H7 (cell line): ENCODE measurements around the gene EFNB2. TPM values are rescaled to one million over a fixed set of nuclear protein-coding genes. Genes with fewer than 3 reads are reported as not detected.

ENCODE experiments used
- DNase-seq: peaks from one replicate; pipeline ENCODE4 v3.0.0; 2012
- H3K27me3 ChIP-seq: 2 replicates; pipeline ENCODE4 v1.6.0; 2011; ENCODE audit warnings: mild to moderate bottlenecking, low read length; ENCODE audit not compliant: control insufficient read depth, insufficient read depth
- H3K36me3 ChIP-seq: replicated peaks from 2 replicates; pipeline ENCODE4 v1.5.1; 2011; ENCODE audit warnings: low read length; ENCODE audit not compliant: control insufficient read depth, insufficient read depth
- H3K4me3 ChIP-seq: 2 replicates; pipeline ENCODE4 v1.5.1; 2011; ENCODE audit warnings: low read depth, mild to moderate bottlenecking, control low read depth, low read length, moderate library complexity; ENCODE audit not compliant: insufficient read depth
- total RNA-seq: library from RNA; depleted of rRNA; stranded (reverse); fragments of >200 nt; shearing (Covaris generic); gene quantifications from 2 replicates; pipeline ENCODE4 v1.2.3, GENCODE V29; 2014

The EFNB2 gene
- total RNA-seq, 1 experiment from 2014 or later, result 14.7 TPM

- Histone ChIP-seq H3K36me3 (peaks cover 1% of the 10 kb centered on the region), H3K4me3 (no peak overlapping the region), H3K27me3 (no peaks in the 10 kb centered on the region)
- DNase-seq, result no peak
These were observed 42.6 kb downstream of the EFNB2 start for GRCh38 chr13:106492588-106493475.

- Histone ChIP-seq H3K36me3 (peaks cover 1% of the 10 kb centered on the region), H3K27me3 (no peaks in the 10 kb centered on the region), H3K4me3 (no peak overlapping the region)
- no peak for DNase-seq
These were observed 43.4 kb downstream of the EFNB2 start for GRCh38 chr13:106491928-106492587.

GRCh38 chr13:106491463-106491862 is 44.0 kb downstream of the EFNB2 start:
- no peak for DNase-seq
- H3K36me3 ChIP-seq, result peaks cover 1% of the 10 kb centered on the region
- no peak overlapping the region for H3K4me3 ChIP-seq
- no peaks in the 10 kb centered on the region for H3K27me3 ChIP-seq

GRCh38 chr13:106490569-106491321 is 44.7 kb downstream of the EFNB2 start:
- Histone ChIP-seq H3K4me3 (no peak overlapping the region), H3K27me3 (no peaks in the 10 kb centered on the region), H3K36me3 (peaks cover 1% of the 10 kb centered on the region)
- no peak for DNase-seq

- Histone ChIP-seq H3K4me3 (no peak overlapping the region), H3K36me3 (peaks cover 1% of the 10 kb centered on the region), H3K27me3 (no peaks in the 10 kb centered on the region)
- DNase-seq, result no peak
These were observed 45.5 kb downstream of the EFNB2 start for GRCh38 chr13:106489849-106490568.

GRCh38 chr13:106488686-106489085 is 46.8 kb downstream of the EFNB2 start:
- no peak overlapping the region for H3K4me3 ChIP-seq
- DNase-seq, result no peak
- H3K36me3 ChIP-seq, result peaks cover 1% of the 10 kb centered on the region
- H3K27me3 ChIP-seq, result no peaks in the 10 kb centered on the region

GRCh38 chr13:106488076-106488475 is 47.4 kb downstream of the EFNB2 start:
- DNase-seq, result no peak
- Histone ChIP-seq H3K27me3 (no peaks in the 10 kb centered on the region), H3K36me3 (peaks cover 1% of the 10 kb centered on the region), H3K4me3 (no peak overlapping the region)

GRCh38 chr13:106487129-106487528 is 48.3 kb downstream of the EFNB2 start:
- no peak for DNase-seq
- no peaks in the 10 kb centered on the region; the same call in 1 of the 2 replicates for H3K36me3 ChIP-seq
- no peak overlapping the region for H3K4me3 ChIP-seq
- no peaks in the 10 kb centered on the region for H3K27me3 ChIP-seq

- no peaks in the 10 kb centered on the region for H3K36me3 ChIP-seq
- H3K4me3 ChIP-seq, result no peak overlapping the region
- DNase-seq, result no peak
- H3K27me3 ChIP-seq, result no peaks in the 10 kb centered on the region
These were observed 49.2 kb downstream of the EFNB2 start for GRCh38 chr13:106486287-106486686.

GRCh38 chr13:106484537-106485193 is 50.8 kb downstream of the EFNB2 start:
- Histone ChIP-seq H3K27me3 (no peaks in the 10 kb centered on the region), H3K36me3 (no peaks in the 10 kb centered on the region), H3K4me3 (no peak overlapping the region)
- DNase-seq, result no peak

- Histone ChIP-seq H3K36me3 (no peaks in the 10 kb centered on the region), H3K27me3 (no peaks in the 10 kb centered on the region), H3K4me3 (no peak overlapping the region)
- no peak for DNase-seq
These were observed 51.4 kb downstream of the EFNB2 start for GRCh38 chr13:106484084-106484483.

- no peak overlapping the region for H3K4me3 ChIP-seq
- no peak for DNase-seq
- no peaks in the 10 kb centered on the region for H3K27me3 ChIP-seq
- no peaks in the 10 kb centered on the region for H3K36me3 ChIP-seq
These were observed 53.5 kb downstream of the EFNB2 start for GRCh38 chr13:106481919-106482318.

GRCh38 chr13:106480351-106480910 is 55.0 kb downstream of the EFNB2 start:
- Histone ChIP-seq H3K4me3 (no peak overlapping the region), H3K27me3 (no peaks in the 10 kb centered on the region), H3K36me3 (no peaks in the 10 kb centered on the region)
- no peak for DNase-seq
